ENCODE results near the gene ITGA11.

ITGA11 gene

GRCh38 chr15:68370768-68371151, 61.2 kb downstream of the ITGA11 start:
- DNase-seq = no peak

- no peak for DNase-seq
Measured at GRCh38 chr15:68369931-68370767, 61.8 kb downstream of the ITGA11 start.

- DNase-seq = no peak
Measured at GRCh38 chr15:68368731-68369435, 63.1 kb downstream of the ITGA11 start.

GRCh38 chr15:68367992-68368391, 64.0 kb downstream of the ITGA11 start:
- DNase-seq = no peak

- no peak for DNase-seq
Measured at GRCh38 chr15:68367226-68367625, 64.7 kb downstream of the ITGA11 start.

GRCh38 chr15:68366314-68366713, 65.6 kb downstream of the ITGA11 start:
- no peak for DNase-seq

- DNase-seq = no peak
Measured at GRCh38 chr15:68365770-68366169, 66.2 kb downstream of the ITGA11 start.

- DNase-seq = no peak
Measured at GRCh38 chr15:68365140-68365745, 66.7 kb downstream of the ITGA11 start.

GRCh38 chr15:68364660-68365035, 67.3 kb downstream of the ITGA11 start:
- no peak for DNase-seq

- no peak for DNase-seq
Measured at GRCh38 chr15:68364028-68364659, 67.8 kb downstream of the ITGA11 start.

- no peak for DNase-seq
Measured at GRCh38 chr15:68363353-68363752, 68.6 kb downstream of the ITGA11 start.

- no peak for DNase-seq
Measured at GRCh38 chr15:68362537-68363126, 69.3 kb downstream of the ITGA11 start.

GRCh38 chr15:68360721-68361120, 71.2 kb downstream of the ITGA11 start:
- DNase-seq = no peak

GRCh38 chr15:68356778-68357177, 75.2 kb downstream of the ITGA11 start:
- DNase-seq = no peak

GRCh38 chr15:68354923-68355322, 77.0 kb downstream of the ITGA11 start:
- DNase-seq = no peak

GRCh38 chr15:68354268-68354667, 77.7 kb downstream of the ITGA11 start:
- DNase-seq = no peak

GRCh38 chr15:68353421-68354135, 78.4 kb downstream of the ITGA11 start:
- no peak for DNase-seq

GRCh38 chr15:68352401-68353062, 79.4 kb downstream of the ITGA11 start:
- peak; percentile 90 for DNase-seq

- no peak for DNase-seq
Measured at GRCh38 chr15:68349151-68349550, 82.8 kb downstream of the ITGA11 start.

GRCh38 chr15:68348606-68349005, 83.4 kb downstream of the ITGA11 start:
- no peak for DNase-seq

- DNase-seq = no peak
Measured at GRCh38 chr15:68348081-68348480, 83.9 kb downstream of the ITGA11 start.

- peak; percentile 55 for DNase-seq
Measured at GRCh38 chr15:68347392-68347791, 84.6 kb downstream of the ITGA11 start.
